Hepatocyte (in vitro differentiated cells): ENCODE results near the gene ADGRV1.

Source experiments
- CTCF ChIP-seq: fragments of 200-600 bp; sonication (generic); IDR thresholded peaks from 2 replicates; pipeline ENCODE4 v1.5.1; 2016; ENCODE audit warnings: antibody characterized with exemption, mild to moderate bottlenecking; ENCODE audit not compliant: poor library complexity
- EZH2 ChIP-seq: fragments of 200-600 bp; sonication (generic); IDR thresholded peaks from 2 replicates; pipeline ENCODE4 v1.6.1; 2016; ENCODE audit warnings: antibody characterized with exemption, mild to moderate bottlenecking, borderline replicate concordance

DNA sequence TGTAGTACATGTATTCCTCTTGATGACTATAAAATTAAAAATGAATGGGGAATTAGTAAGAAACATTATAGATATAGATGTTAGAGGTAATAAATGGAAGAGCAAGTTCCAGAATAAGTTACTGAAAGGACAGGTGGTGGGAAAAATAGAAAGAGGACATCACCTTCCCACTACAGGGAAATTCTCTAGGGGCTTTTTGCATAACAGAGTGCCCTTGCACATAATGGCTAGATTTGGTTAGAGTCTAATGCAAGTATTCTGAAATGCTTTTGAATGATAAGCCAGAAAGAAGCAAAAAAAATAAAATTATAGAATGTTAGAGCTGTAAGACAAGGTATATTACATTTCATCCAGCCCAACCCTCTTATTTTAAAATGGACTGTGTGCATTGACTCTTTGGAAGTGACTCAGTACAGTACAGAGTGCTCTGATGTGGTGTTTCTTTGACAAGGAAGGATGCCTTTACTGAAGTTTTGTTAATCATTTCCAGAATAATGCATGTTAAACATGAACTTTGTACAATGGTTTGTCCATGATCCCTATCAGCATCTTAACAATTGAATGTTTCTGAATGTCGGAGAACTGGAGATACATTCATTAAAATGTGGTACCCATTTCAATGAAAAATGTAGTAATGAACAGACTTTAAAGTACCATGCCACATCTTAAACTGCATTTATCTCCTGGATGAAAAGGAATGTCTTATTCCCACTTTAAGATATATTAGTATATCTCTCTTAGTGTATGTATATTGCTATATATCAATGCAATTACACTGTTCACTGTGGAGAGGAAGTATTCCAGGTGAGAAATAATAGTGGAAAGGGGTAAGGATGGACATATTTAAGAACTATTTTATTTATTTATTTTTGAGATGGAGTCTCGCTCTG, 391.1 kb downstream of the ADGRV1 start:
- TF ChIP-seq CTCF (no peak), EZH2 (no peak)
